HEK293T (cell line): Measurements from ENCODE around the gene B4GALT5.
"Not testable (repeated sequence)": the region's sequence is repeated elsewhere in the genome, so short reads cannot be mapped to it uniquely, and the experiment has no call there.

Experiments used
- CTCF ChIA-PET: fragments of 350-600 bp; formaldehyde crosslinking; extraction: SDS; loops from one replicate; lab custom pipeline; 2021; ENCODE audit warnings: antibody characterized with exemption, inconsistent platforms; lab: Yijun Ruan, JAX
- POLR2A ChIA-PET: fragments of 350-600 bp; formaldehyde crosslinking; extraction: SDS; loops from one replicate; lab custom pipeline; 2020; ENCODE audit warnings: antibody characterized with exemption, inconsistent platforms; lab: Yijun Ruan, JAX
- DNase-seq: peaks from one replicate; pipeline ENCODE4 v3.0.0; 2012; ENCODE audit warnings: mixed read lengths; ENCODE audit errors: extremely low spot score
- ARNT ChIP-seq: fragments of 450-650 bp; IDR thresholded peaks from 2 replicates; pipeline ENCODE4 v1.6.1; 2017; ENCODE audit warnings: mild to moderate bottlenecking
- BHLHE40 ChIP-seq: fragments of 450-650 bp; IDR thresholded peaks from 2 replicates; pipeline ENCODE4 v1.6.1; 2016; ENCODE audit warnings: mild to moderate bottlenecking, moderate library complexity, borderline replicate concordance
- CTBP1 ChIP-seq: fragments of 450-650 bp; IDR thresholded peaks from 2 replicates; pipeline ENCODE4 v1.6.1; 2016; ENCODE audit warnings: borderline replicate concordance
- ELF4 ChIP-seq: fragments of 450-650 bp; IDR thresholded peaks from 2 replicates; pipeline ENCODE4 v1.6.1; 2017; ENCODE audit warnings: antibody characterized with exemption
- FOXA1 ChIP-seq: fragments of 450-650 bp; IDR thresholded peaks from 2 replicates; pipeline ENCODE4 v1.6.1; 2016; ENCODE audit warnings: mild to moderate bottlenecking
- FOXK2 ChIP-seq: fragments of 450-650 bp; IDR thresholded peaks from 2 replicates; pipeline ENCODE4 v1.6.1; 2016; ENCODE audit warnings: mild to moderate bottlenecking
- FOXM1 ChIP-seq: fragments of 450-650 bp; IDR thresholded peaks from 2 replicates; pipeline ENCODE4 v1.6.1; 2017; ENCODE audit warnings: mild to moderate bottlenecking, borderline replicate concordance
- HDGF ChIP-seq: fragments of 450-650 bp; IDR thresholded peaks from 2 replicates; pipeline ENCODE4 v1.6.1; 2017; ENCODE audit warnings: antibody characterized with exemption, borderline replicate concordance
- L3MBTL2 ChIP-seq: fragments of 450-650 bp; conservative IDR thresholded peaks from 2 replicates; pipeline ENCODE4 v1.6.1; 2016; ENCODE audit warnings: mild to moderate bottlenecking
- LEF1 ChIP-seq: fragments of 450-650 bp; IDR thresholded peaks from 2 replicates; pipeline ENCODE4 v1.6.1; 2017; ENCODE audit warnings: mild to moderate bottlenecking, borderline replicate concordance
- NFRKB ChIP-seq: fragments of 450-650 bp; IDR thresholded peaks from 2 replicates; pipeline ENCODE4 v1.6.1; 2016; ENCODE audit warnings: mild to moderate bottlenecking, moderate library complexity
- PKNOX1 ChIP-seq: fragments of 450-650 bp; IDR thresholded peaks from 2 replicates; pipeline ENCODE4 v1.6.1; 2016
- SP1 ChIP-seq: fragments of 450-650 bp; IDR thresholded peaks from 2 replicates; pipeline ENCODE4 v1.6.1; 2017
- SUZ12 ChIP-seq: fragments of 450-650 bp; IDR thresholded peaks from 2 replicates; pipeline ENCODE4 v1.6.1; 2016; ENCODE audit warnings: mild to moderate bottlenecking
- TARDBP ChIP-seq: fragments of 450-650 bp; IDR thresholded peaks from 2 replicates; pipeline ENCODE4 v1.6.1; 2016
- ZNF384 ChIP-seq: fragments of 450-650 bp; IDR thresholded peaks from 2 replicates; pipeline ENCODE4 v1.6.1; 2016

Gene B4GALT5

GRCh38 chr20:49674383-49675352, 39.0 kb downstream of the B4GALT5 start:
- POLR2A ChIA-PET: no interaction called here

DNA sequence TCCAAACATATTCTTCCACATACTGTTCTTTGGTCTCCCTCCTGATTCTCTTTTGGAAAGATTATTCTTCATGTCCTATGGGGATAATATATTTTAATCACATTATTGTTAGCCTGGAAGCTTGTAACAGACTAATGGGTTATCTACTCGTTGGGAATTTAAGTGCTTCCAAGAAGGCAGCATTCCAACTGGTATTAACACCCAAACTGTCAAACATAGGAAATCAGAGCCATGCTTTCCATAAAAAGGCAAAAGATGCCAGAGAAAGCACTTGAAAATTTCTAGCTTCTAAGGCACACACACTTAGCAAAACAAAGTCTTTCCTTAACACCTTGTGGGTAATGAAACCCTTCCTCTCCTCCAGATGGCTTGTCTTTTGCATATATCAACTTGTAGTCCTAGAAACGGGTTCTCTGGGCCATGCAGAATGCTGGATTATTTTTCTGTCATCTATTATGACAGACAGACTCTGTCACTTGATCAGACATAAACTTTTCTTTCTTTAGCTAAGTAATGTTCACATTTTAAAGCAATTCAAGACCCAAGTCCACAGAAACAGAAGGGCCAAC, 41.5 kb downstream of the B4GALT5 start:
- POLR2A ChIA-PET: no interaction called here
- CTCF ChIA-PET: no interaction called here
- no peak for TF ChIP-seq NFRKB
- no peak for TF ChIP-seq ELF4
- TF ChIP-seq SUZ12: no peak
- no peak for TF ChIP-seq HDGF
- no peak for TF ChIP-seq LEF1
- no peak for TF ChIP-seq PKNOX1
- no peak for TF ChIP-seq FOXM1
- TF ChIP-seq L3MBTL2: no peak
- no peak for DNase-seq

More at GRCh38 chr20:49674383-49675352, 39.0 kb downstream of the B4GALT5 start:
- CTCF ChIA-PET: interaction anchor here (0.6 to 1.6 kb wide), 2 partner anchors 14 to 39 kb away, joined by 3 read pairs; partner anchors contain the start of gene B4GALT5
- no peak for DNase-seq
- TF ChIP-seq BHLHE40 (no peak), L3MBTL2 (no peak), CTBP1 (no peak), LEF1 (no peak), FOXA1 (no peak), HDGF (no peak), FOXM1 (no peak), ARNT (no peak), NFRKB (no peak), PKNOX1 (no peak), ELF4 (no peak)

DNA sequence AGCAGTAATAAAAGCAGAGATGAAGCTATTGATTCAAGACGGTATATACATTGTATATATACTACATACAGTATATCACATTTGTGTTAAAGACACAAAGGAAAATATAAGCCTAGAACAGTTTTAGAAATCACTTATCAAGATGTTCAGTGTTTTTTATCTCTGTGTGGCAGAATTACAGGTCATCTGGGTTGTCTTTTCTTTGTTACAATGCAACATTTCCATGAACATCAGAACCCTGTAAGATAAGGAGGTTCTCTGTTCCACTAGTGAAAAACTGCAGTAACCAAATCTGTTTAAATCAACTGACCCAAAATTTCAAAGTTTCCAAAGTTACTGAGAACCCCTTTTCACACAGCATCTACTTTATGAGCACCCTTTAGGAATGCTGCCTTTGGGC, 42.2 kb downstream of the B4GALT5 start:
- DNase-seq: no peak
- POLR2A ChIA-PET: no interaction called here
- CTCF ChIA-PET: no interaction called here
- TF ChIP-seq CTBP1 (no peak), SP1 (no peak)

- POLR2A ChIA-PET: no interaction called here
- no peak for DNase-seq
- CTCF ChIA-PET: interaction anchor here (0.5 to 0.7 kb wide), 3 partner anchors 39 to 177 kb away, joined by 3 read pairs; no protein-coding TSS in a partner anchor
- TF ChIP-seq NFRKB (no peak), ZNF384 (no peak), ELF4 (no peak), CTBP1 (no peak), ARNT (no peak), SUZ12 (no peak), LEF1 (no peak), FOXM1 (no peak), FOXA1 (no peak), HDGF (no peak), SP1 (no peak), FOXK2 (no peak), TARDBP (no peak), L3MBTL2 (no peak), BHLHE40 (no peak), PKNOX1 (no peak)
Observed at GRCh38 chr20:49669601-49670189, 44.0 kb downstream of the B4GALT5 start.

- CTCF ChIA-PET: interaction anchor here (0.7 kb wide), 1 partner anchor 56 kb away, joined by 3 read pairs; no protein-coding TSS in a partner anchor
- DNase-seq, POLR2A ChIA-PET: not testable (repeated sequence)
Observed at GRCh38 chr20:49668878-49669195, 44.8 kb downstream of the B4GALT5 start.

DNA sequence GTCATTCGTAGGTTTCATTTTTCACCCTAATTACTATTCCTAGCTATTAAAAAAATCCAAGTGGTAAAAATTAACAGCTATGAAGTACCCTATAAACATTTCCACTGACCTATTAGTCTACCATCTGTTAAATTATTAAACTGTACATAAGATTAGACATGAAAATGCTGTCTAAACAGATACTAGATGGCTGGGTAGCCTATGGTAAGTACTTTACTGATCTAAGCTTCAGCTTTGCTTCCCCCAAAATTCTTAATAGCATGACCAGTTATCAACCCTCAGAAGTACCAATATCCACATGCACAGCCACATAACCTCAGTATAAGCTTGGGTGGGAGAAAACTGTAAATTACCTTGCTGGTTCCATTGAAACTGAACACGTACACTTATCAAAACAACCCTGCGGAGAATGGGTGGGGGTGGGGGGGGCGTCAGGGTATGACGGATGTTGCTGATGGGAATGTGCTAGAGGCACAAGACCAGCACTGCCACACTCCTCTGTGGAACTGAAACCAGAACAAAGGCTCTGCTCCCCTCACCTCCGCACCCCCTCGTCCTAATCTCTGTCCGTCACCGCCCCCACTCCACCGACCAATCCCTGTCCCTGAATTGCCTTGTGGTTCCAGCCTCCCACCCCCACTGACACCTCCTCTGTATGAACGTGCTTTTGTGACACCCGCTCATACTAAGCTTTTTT, 45.3 kb downstream of the B4GALT5 start:
- CTCF ChIA-PET: interaction anchor here (0.7 kb wide), 1 partner anchor 56 kb away, joined by 3 read pairs; no protein-coding TSS in a partner anchor
- DNase-seq: no peak
- POLR2A ChIA-PET: interaction anchor here (0.8 to 1.2 kb wide), 2 partner anchors 17 to 144 kb away, joined by 4 read pairs; partner anchors contain the start of gene SLC9A8
- TF ChIP-seq ZNF384 (no peak), ARNT (no peak), FOXM1 (no peak), NFRKB (no peak), SUZ12 (no peak), TARDBP (no peak), BHLHE40 (no peak), FOXK2 (no peak), PKNOX1 (no peak), LEF1 (no peak), CTBP1 (no peak), SP1 (no peak), L3MBTL2 (no peak)
